Upper lobe of right lung (tissue), 1 donor: ENCODE measurements around the gene ZNF787. TPM values are rescaled to one million over a fixed set of nuclear protein-coding genes. Genes with fewer than 3 reads are reported as not detected.

ENCODE experiments used
- ATAC-seq: fragments of 200-7000 bp; cut with Tn5 transposase; one replicate; pipeline ENCODE4 v1.9.1; 2020; ENCODE audit warnings: mild to moderate bottlenecking, moderate library complexity
- DNase-seq: peaks from one replicate; pipeline ENCODE4 v3.0.0-alpha.2; 2020
- H3K27ac ChIP-seq: fragments of 200-600 bp; one replicate; pipeline ENCODE4 v1.8.0; 2022
- H3K27me3 ChIP-seq: fragments of 200-600 bp; one replicate; pipeline ENCODE4 v1.8.0; 2022; ENCODE audit warnings: mild to moderate bottlenecking
- H3K36me3 ChIP-seq: fragments of 200-600 bp; one replicate; pipeline ENCODE4 v1.8.0; 2022
- H3K4me1 ChIP-seq: fragments of 200-600 bp; one replicate; pipeline ENCODE4 v1.8.0; 2022
- H3K4me3 ChIP-seq: fragments of 200-600 bp; one replicate; pipeline ENCODE4 v1.8.0; 2022; ENCODE audit warnings: mild to moderate bottlenecking
- H3K9me3 ChIP-seq: fragments of 200-600 bp; one replicate; pipeline ENCODE4 v1.8.0; 2022
- intact Hi-C: fragments of 100-400 bp; cut with DNase I; formaldehyde crosslinking; loops from one replicate; pipeline ENCODE4 v1.11.0; 2022
- total RNA-seq: library from RNA; stranded (reverse); fragmentation: NEBNext Ultra II Directional; extraction: Animal tissue kit (Norgen Biotek cat#: 25700); gene quantifications from one replicate; pipeline ENCODE4 v1.2.1, GENCODE V29; 2021
- TF ChIP-seq, protein P1 (sequence below): fragments of 200-600 bp; IDR thresholded peaks from one replicate; pipeline ENCODE4 v1.8.0; 2022; ENCODE audit warnings: antibody characterized with exemption
- donor health status: DM: no; HTN: yes; CAD: no; lungs with severe emphysema.

ZNF787 gene
- total RNA-seq, 1 donor from 2014 or later = 40.7 TPM

DNA sequence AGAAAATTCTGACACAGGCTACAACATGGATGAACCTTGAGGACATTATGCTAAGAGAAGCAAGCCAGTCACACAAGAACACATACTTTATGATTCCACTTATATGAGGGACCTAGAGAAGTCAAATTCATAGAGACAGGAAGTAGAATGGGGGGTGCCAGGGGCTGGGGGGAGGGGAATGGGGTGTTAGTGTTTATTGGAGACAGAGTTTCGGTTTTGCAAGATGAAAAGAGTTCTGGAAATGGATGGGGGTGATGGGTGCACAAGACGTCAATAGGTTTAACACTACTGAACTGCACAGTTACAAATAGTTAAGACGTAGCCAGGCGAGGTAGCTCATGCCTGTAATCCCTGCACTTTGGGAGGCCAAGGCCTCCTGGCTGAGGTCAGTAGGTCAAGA, 3.5 kb upstream of the ZNF787 start:
- TF ChIP-seq, protein P1, sequence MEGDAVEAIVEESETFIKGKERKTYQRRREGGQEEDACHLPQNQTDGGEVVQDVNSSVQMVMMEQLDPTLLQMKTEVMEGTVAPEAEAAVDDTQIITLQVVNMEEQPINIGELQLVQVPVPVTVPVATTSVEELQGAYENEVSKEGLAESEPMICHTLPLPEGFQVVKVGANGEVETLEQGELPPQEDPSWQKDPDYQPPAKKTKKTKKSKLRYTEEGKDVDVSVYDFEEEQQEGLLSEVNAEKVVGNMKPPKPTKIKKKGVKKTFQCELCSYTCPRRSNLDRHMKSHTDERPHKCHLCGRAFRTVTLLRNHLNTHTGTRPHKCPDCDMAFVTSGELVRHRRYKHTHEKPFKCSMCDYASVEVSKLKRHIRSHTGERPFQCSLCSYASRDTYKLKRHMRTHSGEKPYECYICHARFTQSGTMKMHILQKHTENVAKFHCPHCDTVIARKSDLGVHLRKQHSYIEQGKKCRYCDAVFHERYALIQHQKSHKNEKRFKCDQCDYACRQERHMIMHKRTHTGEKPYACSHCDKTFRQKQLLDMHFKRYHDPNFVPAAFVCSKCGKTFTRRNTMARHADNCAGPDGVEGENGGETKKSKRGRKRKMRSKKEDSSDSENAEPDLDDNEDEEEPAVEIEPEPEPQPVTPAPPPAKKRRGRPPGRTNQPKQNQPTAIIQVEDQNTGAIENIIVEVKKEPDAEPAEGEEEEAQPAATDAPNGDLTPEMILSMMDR = no peak
- H3K36me3 ChIP-seq = no peaks in the 10 kb centered on the region
- no peak for DNase-seq
- no peaks in the 10 kb centered on the region for H3K9me3 ChIP-seq
- no peaks in the 10 kb centered on the region for H3K27me3 ChIP-seq
- H3K27ac ChIP-seq = no peak overlapping the region
- ATAC-seq = no peak
- intact Hi-C loops = no loop called here
- H3K4me3 ChIP-seq = no peak overlapping the region
- peaks cover 13% of the 10 kb centered on the region for H3K4me1 ChIP-seq

DNA sequence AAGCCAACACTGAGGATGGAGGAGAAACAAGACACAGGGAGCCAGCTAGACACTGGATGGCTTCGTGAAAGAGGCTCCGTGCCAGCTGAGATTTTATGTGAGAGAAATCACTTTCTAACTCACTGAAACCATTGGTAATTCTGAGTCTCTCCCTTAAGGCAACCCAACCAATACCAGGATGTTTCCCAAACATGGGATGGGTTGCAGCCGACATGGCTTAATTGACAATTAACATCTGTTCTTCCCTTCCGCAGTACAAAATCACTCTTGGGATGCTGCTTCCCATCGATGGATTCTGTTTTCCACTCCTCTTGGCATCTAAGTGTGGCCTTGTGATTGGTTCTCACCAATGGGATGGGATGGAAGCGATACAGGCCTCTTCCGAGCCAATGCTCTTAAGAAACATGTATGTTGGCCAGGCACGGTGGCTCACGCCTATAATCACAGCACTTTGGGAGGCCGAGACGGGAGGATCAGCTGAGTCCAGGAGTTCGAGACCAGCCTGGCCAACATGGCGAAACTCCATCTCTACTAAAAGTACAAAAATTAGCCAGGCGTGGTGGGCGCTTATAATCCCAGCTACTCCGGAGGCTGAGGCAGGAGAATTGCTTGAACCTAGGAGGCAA, 2.3 kb upstream of the ZNF787 start:
- Histone ChIP-seq H3K4me3 (no peak overlapping the region), H3K36me3 (no peaks in the 10 kb centered on the region), H3K27ac (no peak overlapping the region), H3K9me3 (no peaks in the 10 kb centered on the region), H3K4me1 (peaks cover 25% of the 10 kb centered on the region), H3K27me3 (no peaks in the 10 kb centered on the region)
- DNase-seq (no peak), ATAC-seq (no peak)
- intact Hi-C loops = no loop called here
- TF ChIP-seq, protein P1 = no peak

DNA sequence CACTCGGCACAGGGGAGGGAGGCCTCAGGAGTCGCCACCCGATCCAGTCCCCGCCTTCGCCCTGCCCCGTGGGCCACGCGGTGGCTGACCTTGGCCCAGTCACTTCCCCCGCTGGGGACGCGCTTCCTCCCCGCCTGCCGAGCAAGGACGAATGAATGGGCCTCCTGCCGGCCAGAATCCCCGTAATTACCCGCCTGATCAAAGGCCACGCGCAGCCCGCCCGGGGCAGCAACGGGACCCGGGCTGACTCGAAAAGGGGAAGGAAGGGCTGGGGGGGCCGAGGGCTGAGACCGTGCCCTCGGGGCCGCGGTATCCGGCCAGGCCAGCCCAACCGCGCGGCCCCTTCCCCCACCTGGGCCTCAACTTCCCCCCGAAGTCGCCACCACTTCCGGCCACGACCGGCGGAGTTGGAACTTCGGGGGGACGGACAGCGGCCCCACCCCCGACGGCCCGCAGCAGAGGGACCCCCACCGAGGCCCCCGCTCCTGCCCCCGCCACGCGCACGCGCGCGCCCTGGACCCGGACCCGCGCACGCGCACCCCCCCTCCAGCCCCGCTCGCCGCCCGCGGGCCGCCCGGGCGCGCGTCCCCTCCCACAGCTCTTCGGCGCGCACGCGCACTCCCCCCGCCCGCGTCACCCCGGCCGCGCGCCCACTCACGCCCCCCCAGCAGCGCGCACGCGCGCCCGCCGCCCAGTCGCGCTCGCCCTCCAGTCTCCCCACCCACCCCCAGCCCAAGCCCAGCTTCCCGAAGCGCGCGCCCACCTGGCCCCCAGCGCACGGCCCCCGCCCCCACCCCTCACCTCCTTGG, 520 bp downstream of the ZNF787 start:
- Histone ChIP-seq H3K27ac (peak overlapping the region; percentile 93), H3K36me3 (no peaks in the 10 kb centered on the region), H3K4me1 (peaks cover 40% of the 10 kb centered on the region), H3K9me3 (no peaks in the 10 kb centered on the region), H3K27me3 (no peaks in the 10 kb centered on the region), H3K4me3 (peak overlapping the region; percentile 80)
- TF ChIP-seq, protein P1 = peak; percentile 25
- intact Hi-C loops = no loop called here
- ATAC-seq (peak; percentile 66), DNase-seq (peak; percentile 93)

DNA sequence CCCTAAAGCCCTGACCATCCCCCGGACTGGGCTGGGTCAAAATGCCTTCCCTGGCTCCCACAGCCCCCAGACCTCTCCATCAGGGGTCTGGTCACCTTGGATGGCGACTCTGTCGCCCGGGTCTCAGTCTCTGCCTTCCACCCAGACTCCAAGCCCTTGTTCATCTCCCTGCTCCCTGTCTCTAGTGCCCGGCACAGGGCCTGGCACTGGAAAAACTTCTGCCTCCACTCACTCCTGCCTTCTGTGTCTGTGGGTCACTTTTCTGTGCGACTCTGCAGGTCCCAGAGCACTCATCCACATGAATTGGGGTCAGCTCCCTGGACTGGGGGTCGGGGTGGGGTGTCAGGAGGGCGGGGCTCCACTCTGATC, 1.1 kb downstream of the ZNF787 start:
- intact Hi-C loops = no loop called here
- no peaks in the 10 kb centered on the region for H3K36me3 ChIP-seq
- peak overlapping the region; percentile 80 for H3K4me3 ChIP-seq
- no peaks in the 10 kb centered on the region for H3K27me3 ChIP-seq
- ATAC-seq (no peak), DNase-seq (no peak)
- peak overlapping the region; percentile 93 for H3K27ac ChIP-seq
- H3K9me3 ChIP-seq = no peaks in the 10 kb centered on the region
- TF ChIP-seq, protein P1 = no peak
- peaks cover 40% of the 10 kb centered on the region for H3K4me1 ChIP-seq

- intact Hi-C loops = loop anchor here (10.0 kb wide), 1 partner anchor 45 kb away; no protein-coding TSS in a partner anchor
- H3K27ac ChIP-seq = peak overlapping the region; percentile 93
- DNase-seq (peak; percentile 71), ATAC-seq (no peak)
- TF ChIP-seq, protein P1 = no peak
- peak overlapping the region; percentile 80 for H3K4me3 ChIP-seq
- no peaks in the 10 kb centered on the region for H3K27me3 ChIP-seq
- no peaks in the 10 kb centered on the region for H3K36me3 ChIP-seq
- H3K9me3 ChIP-seq = no peaks in the 10 kb centered on the region
- peaks cover 44% of the 10 kb centered on the region for H3K4me1 ChIP-seq
These were observed 1.5 kb downstream of the ZNF787 start for GRCh38 chr19:56119582-56119978.
